Endometrium (tissue), 2 donors: ENCODE measurements around the gene USP34.
"Not testable (repeated sequence)": the region's sequence is repeated elsewhere in the genome, so short reads cannot be mapped to it uniquely, and the experiment has no call there.

Experiments
- FAIRE-seq: peaks from 2 replicates; lab custom pipeline; 2012; peaks lifted over from hg19 to GRCh38; lab: Jason Lieb, UNC
- donor health status: control.
- donor health status: control.

USP34 gene

DNA sequence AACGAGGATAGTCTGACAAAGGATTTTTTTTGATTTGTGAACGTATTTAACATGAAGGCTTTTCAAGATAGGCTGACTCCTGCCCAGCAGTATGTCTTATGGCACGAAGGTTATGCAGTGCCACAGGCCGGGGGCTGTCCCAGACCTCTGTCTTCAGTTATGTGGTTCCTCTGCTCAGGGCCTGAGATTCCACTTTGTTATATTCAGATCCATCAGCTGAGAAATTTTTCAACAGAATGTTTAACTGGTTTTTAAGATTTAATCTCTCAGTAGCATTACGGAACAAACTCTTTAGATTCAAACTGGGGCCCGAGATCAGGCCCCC is 288.9 kb downstream of the USP34 start:
- no peak for FAIRE-seq

DNA sequence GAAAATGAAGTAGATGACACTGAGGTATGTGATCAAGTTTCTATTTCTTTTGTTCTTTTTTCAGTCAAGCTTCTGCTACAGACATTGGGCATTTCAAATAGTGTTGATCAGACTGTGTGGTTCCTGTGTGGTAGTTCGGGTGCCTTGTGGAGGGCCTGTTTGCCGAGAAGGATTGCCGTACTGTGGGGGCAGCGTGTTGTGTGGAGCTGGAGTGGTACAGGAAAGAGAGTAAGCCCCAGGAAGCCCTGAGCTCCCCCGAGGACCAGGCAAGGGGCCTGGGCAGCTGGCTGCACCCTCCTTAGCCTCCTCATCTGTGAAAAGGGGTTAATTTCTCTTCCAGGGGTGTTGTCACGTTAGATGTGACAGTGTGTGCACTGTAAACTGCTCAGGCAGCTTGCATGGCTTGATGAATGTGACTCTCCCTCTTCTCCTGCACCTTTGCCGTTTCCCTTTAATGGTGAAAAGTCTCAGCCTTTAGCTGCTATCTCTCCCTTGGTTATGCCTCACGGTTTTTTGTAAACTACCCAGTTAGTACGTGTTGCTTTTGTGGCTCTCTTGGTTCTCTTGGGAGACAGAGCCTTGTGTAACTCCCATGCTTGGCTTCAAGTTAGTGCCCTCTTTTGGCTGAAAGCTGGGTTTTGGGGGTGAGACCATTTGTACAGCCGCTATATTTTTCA is 289.4 kb downstream of the USP34 start:
- no peak for FAIRE-seq

DNA sequence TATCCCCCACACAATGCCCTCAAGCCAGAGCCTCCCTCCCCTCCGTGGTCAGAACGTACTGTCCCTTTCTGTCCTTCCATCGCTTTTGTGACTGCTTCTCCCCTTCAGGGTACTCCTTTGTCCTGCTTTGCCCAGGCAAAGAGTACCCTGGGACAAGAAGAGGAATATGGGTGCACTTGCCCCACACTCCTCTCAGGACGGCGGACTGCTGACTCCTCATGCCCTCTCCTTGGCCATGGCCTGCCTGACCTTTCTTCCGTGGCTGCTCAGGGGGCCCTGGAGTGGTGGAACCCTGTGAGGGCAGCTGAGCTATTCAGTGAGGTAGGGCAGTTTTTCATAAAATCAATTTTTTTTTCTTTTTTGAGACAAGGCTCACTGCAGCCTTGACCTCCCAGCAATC is 290.2 kb downstream of the USP34 start:
- FAIRE-seq = no peak

DNA sequence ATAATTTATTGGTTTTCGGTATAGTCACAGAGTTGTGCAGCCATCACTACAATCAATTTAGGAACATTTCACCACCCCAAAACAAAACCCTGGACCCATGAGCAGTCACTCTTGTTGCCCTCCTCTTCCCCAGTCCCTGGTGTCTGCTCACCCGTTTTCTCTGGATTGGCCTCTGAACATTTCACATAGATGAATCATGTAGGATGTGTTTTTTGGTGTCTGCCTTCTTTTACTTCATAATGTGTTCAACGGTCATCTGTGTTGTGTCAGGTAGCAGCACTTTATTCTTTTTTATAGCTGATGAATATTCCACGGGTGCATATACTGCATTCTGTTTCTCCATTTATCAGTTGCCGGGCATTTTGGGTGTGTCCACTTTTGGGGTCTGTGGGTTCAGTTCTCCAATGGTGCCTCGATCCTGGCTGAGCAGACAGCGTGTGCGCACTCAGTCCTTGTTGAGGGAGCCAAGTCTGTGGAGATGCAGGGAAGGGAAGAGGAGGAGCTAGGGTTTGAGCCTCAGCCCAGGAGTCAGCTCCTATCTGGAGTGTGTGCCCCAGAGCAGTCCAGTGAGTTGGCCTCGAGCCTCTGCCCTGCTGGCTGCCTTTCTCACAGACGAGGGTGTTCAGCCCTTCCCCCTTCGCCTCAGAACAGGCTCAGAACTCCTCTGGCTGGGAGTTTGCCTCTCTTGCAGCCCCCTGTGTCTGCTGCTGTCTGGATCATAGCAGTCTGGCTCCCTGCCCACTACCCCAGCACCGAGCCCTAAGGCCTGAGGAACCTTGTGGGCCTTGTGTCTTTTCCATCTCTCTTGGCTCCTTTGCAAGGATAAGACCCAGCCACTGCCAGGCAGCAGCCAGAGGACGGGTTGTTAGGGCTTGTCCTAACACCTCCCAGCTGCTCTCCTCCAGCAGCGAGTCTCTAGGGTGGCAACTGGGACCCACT is 290.9 kb downstream of the USP34 start:
- FAIRE-seq = no peak

DNA sequence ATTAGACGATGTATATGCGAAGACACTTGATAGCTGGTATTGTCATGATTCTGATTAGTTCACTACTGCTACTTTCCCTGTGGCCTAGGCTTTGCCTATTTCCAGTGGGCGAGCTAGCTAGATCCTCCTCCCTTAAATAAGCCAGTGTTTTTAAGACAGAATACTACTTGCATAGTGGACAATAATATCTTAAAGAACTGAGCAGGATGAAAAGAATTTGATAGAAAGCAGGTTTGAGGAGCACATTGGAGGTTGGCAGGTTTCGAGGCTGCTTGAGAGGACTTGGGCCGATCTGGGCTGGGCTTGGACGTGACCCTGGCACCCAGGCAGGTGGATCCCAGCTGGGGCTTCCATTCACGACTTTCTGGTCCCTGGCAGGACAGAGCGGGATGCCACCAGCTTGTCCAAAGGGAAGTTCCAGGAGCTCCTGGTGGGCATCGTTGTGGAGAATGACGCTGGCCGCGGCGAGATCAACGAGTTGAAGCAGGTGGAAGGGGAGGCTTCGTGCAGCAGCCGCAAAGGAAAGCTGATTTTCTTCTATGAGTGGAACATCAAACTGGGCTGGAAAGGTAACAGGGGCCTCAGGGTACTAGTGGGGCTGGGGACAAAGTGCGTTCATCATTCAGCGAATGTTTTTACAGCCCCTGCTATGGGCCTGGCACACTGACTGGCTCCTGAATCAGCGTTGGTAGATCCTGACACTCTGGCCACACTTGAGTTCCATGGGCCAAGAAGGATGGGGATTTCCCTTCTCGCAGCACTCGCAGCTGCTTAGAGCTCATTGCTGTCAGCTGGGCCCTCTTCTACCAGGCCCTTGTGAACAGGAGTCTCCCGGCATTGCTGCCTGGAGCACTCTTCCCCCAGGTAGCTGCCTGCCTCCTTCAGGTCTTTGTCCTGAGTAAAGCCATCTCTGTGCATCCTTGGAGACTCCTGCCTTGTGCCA is 292.0 kb downstream of the USP34 start:
- FAIRE-seq = no peak

DNA sequence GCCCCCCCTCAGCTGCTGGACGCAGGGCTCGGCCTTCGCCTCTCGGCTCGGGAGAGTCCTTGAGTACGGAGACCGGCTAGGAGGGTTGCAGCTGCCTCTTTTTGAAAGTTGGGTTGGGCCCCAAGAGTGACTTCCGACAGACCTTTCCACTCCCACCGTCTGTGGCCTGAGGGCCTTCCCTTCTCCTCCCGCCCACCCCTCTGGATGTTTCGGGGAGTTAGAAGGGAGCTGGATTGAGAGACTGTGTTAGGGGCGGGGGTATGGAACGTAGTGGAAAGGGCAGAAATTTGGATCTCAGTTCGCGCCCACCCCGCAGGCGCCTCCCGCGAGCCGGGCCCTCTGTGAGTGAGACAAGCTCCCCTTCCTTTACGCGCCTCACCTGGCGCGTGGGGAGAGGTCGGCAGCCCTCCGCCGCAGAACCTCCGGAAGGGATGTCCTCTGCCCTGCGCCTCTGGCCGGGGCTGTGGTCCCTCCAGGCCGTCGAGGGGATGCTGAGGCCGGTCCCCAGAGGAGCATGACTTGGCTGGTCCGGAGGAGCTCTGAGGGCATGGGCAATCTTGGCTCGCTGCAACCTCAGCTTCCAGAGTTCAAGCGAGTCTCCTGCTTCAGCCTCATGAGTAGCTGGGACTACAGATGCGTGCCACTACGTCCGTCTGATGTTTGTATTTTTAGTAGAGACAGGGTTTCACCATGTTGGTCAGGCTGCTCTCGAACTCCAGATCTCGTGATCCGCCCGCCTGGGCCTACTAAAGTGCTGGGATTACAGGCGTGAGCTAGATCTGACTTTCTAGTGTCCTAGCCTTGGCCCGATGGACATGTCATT is 292.9 kb downstream of the USP34 start:
- FAIRE-seq = no peak

DNA sequence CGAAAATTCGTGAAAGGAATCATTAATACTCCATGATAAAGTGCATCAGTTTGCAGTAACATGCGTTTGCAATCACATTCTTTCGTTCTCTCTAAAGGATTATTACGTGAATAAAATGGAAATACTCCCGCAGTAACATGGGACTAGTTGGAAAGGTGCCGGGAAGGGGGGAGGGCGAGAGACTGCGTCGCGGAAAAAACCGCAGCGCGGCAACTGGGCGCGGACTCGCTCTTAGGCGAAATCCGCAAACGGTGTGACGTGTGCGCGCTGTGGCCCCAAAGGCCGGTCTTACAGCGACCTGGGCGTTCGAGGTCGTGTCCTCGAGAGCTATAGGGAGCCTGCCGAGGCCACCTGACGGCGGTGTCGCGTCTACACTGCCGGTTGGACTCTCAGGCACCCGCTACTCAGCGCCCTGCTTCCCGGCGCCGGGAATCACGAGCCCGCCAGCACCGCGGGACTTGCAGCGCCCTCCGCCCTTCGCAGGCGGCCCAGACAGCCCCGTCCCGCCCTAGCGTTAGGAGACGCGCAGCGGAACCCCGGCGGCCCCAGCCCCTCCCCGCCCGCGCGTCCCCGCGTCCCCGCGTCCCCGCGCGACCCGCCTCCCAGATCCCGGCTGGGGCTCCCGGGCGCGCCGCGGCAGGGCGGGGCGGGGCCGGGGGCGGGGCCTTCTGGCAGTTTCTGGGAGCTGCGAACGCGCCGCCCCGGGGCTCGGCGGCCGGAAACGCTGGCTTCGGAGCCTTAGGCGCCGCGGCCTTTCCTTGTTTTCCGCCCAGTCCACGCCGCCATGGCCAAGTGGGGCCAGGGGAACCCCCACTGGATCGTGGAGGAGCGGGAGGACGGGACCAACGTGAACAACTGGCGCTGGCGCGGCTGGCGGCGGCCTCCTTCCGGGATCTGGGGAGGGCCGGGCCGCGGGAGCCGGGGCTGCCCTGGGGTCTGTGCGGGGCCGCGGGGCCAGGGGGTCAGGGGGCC is 293.8 kb downstream of the USP34 start:
- no peak for FAIRE-seq

DNA sequence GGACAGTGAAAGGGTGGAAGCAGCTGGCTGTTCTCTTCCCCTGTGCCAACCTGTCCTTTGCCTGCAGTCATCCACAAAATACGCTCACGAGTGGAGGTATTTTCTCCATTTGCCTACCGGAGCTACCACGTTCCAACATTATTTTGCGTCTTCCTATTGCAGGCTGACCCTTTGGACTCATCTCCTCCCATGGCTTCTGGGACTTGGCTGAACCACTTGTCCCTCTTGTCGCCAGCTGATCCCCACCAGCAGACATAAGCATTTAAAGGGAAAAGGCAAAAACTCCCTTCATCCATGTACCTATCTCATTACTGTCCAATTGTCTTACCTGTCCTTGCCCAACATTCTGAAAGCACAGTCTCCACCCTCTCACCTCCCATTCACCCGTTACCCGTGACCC is 295.9 kb downstream of the USP34 start:
- FAIRE-seq = no peak

DNA sequence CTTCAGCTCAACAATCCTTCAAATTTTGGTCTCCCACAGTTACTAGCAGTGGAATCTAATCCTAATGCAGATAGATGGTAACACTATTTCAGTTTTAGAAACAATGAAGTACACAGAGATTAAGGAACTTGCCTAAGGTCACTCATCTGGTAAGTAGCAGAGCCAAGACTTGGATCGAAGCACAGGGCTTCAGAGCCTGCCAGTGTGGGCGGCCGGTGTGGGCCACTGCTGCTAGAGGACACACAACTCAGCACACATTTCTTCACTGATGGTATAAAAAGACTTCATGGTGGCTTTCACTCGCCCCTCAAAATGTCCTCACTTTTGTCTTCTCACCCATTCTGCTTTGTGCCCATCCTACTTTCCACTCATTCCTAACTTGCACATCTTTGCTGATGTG is 297.8 kb downstream of the USP34 start:
- no peak for FAIRE-seq

DNA sequence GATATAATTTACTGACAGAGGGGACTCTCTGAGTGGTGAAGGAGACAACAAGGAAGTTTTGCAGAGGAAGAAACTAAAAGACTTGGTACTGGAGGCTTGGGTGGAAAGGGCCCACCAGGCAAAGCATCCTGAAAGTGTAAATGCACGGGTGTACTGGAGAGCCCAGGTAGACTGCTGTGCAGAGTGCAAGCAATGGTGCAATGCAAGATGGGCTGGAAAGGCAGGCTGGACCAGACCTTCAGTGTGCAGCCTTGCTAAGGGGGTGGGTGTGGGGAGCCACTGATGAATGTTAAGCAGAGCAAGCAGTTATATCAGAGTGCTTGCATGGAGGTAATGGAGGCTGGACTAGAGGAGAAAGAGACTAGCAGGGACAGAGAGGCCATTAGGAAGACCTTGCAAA is 298.2 kb downstream of the USP34 start:
- no peak for FAIRE-seq

DNA sequence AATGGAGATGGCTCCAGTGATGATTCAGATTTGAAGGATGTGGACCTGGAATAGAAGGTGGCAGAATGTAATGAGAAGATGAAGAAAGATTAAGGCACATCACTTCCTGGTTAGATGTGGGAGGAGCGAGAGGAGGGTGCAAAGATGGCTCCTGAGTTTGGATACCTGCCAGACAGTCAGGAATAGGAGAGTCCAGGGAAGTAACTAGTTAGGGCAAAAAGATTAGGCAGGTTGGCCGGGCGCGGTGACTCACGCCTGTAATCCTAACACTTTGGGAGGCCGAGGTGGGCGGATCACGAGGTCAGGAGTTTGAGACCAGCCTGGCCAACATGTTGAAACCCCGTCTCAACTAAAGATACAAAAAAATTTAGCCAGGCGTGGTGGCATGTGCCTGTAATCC is 303.3 kb downstream of the USP34 start:
- FAIRE-seq = no peak

DNA sequence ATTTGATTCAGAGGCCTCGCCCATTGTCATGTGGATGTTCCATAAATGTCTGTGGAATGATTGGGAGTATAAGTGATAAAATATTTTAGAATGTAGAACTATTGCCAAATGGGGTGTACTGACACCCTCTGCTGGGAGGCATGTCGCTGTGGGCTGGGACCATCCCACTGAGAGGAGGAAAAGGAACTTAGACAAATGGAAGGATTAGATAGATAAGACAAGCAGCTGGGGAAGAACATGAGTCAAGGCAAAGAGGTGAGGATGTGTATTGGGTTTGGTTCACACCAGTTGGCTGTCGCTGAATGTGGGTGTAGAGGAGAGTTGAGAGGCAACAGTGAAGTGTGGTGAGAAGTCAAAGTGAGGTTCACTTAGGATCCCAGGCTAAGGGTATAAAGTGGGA is 304.9 kb downstream of the USP34 start:
- no peak for FAIRE-seq

DNA sequence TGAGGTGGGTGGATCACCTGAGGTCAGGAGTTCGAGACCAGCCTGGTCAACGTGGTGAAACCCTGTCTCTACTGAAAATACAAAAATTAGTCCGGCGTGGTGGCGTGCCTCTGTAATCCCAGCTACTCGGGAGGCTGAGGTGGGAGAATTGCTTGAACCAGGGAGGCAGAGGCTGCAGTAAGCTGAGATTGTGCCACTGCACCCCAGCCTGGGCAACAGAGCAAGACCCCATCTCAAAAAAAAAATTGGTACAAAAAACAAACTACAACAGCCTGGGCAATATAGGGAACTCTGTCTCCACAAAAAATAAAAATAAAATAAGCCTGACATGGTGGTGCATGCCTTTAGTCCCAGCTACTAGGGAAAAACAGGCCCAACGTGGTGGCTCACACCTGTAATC is 305.8 kb downstream of the USP34 start:
- FAIRE-seq = not testable (repeated sequence)

DNA sequence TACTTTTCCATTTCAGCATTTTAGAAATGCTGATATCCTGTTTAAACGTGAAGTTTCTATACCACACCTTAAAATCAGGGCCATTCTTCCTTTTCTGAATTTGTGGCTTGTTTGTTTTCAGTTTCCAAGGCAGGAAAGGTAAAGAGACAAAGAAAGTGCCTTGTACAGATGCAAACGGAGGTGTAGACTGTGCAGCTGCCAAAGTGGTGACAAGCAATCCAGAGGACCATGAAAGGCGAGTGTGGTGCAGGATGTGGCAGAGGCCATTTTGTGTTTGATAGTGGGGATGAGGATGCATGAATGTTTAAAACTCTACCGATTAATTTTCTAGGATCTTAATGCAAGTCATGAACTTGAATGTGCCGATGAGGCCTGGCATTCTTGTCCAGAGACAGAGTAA is 308.2 kb downstream of the USP34 start:
- no peak for FAIRE-seq

DNA sequence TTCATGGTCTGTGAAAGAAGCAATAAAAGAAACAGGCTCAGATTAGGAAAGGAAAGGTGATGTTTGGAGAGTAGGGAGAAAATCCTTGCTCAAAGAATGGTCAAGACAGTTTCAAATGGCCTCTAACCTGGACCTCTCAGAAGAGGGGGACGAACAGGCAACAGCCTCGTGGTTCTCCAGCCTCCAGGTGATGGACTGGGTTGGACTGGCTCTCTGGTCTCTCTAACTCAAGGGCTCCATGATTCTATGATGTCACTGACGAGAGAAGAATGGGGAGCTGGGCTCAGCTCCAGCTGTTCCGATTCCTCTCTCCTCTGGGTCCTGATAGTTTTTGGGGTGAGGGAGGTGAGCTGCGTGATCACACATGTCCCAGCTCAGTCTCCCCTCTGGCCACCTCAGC is 309.0 kb downstream of the USP34 start, which contains the start of gene C2orf74:
Gene C2orf74, plus strand, starts transcription at position 301 of the 400 bp plus-strand sequence. CDS start 327 bp downstream, outside the sequence.
- FAIRE-seq = no peak

DNA sequence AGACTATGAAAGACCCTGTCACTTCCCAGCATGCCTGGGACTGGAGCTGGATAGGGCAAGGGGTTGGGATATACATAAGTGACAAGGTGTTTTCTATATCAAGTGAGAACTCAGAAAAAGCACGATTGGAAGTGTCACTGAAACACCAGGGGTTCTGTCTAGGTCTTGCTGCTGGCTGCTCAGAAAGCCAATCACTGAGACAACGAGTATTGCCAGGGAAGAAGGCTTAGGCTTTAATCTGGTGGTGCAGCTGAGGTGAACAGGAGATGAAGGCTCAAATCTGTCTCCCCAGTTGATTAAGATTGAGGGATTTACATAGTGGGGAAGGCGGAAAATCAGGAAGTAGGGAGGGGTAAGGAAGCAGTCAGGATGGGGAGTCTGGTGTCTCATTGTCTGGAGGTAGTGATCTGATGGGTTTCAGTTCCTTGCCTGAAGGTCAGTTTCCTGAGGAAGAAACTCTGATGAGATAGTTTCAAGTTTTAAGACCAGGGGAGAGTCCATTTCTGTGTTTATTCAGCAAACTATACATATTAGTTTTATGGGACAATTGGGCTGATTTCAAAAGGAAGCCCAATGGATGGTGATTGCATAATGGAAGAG is 312.4 kb downstream of the USP34 start:
- FAIRE-seq = no peak

DNA sequence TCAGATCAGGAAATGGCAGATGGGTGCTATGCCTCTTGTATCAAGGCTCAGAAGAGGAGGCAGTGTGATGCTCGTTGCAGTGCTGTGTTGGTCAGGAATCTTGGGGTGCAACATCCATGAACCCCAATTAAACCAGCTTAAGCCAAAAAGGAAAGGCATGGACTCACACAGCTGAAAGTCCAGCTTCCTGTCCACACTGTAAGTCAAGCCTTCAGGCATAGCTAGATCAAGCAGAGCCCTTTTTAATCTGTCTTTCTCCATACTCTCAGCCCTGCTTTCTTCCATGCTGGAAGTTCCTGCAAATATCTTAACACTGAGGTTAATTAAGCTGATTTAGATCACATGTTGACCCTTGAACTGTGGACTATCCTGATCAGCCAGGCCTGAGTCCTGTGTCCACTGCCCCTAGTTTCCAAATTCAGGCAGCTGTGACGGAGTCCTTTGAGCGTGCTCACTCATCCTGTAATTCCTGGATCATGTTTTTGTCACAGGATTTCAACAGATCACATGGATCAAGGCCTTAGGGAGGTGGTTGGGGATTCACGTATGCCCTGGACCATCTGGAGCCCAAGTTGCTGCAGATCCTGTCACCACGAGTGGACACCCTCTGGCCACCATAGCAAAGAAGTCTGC is 313.4 kb downstream of the USP34 start:
- FAIRE-seq = no peak

DNA sequence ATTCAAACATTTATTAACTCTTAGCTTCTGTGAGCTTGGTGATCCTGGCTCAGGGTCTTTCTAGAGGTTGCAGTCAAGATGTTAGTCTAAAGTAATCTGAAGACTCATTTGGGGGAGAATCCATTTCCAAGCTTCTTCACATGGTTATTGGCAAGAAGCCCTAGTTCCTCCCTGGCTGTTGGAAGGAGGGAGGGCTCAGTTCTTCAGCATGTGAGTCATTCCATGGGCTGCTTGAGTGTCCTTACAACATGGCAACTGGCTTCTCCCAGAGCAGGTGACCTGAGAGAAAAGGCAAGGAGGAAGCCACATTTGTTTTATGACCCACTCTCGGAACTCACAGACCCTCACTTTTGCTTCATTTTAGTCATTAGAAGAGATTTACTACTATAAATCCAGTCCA is 319.5 kb downstream of the USP34 start:
- no peak for FAIRE-seq

DNA sequence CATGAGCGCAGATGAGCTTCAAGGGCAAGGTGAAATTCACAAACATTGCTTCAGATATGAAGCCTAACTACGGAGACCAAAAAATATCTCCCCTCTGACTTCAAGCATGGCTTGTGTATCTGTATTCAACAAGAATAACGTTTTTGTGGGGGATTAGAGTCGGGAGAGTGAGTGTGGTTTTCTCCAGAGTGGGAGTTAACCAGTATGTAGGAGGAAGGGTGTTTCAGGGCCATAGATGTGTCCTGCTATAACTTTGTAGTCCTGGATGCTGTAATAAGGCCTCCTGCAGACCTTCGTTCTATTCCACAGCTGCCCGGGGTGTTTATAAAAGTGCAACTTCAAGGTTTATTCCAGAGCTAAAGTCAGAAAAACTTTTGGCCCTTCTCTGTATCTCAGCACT is 321.8 kb downstream of the USP34 start:
- FAIRE-seq = no peak
